GM08714 (cell line): ENCODE results near the gene GGN.
"Not testable (repeated sequence)": the region's sequence is repeated elsewhere in the genome, so short reads cannot be mapped to it uniquely, and the experiment has no call there.

Source experiments
- H3K4me3 ChIP-seq: fragments of 200-500 bp; sonication (Bioruptor generic); 2 replicates; pipeline ENCODE4 v1.5.1; 2014; ENCODE audit warnings: mild to moderate bottlenecking, low read length, inconsistent platforms
- ZNF274 ChIP-seq: IDR thresholded peaks from 2 replicates; pipeline ENCODE4 v1.6.1; 2012; ENCODE audit warnings: mild to moderate bottlenecking, low read depth, low read length

The GGN gene

GRCh38 chr19:38421856-38422255 is 34.0 kb upstream of the GGN start:
- no peak overlapping the region for H3K4me3 ChIP-seq
- TF ChIP-seq ZNF274: no peak

DNA sequence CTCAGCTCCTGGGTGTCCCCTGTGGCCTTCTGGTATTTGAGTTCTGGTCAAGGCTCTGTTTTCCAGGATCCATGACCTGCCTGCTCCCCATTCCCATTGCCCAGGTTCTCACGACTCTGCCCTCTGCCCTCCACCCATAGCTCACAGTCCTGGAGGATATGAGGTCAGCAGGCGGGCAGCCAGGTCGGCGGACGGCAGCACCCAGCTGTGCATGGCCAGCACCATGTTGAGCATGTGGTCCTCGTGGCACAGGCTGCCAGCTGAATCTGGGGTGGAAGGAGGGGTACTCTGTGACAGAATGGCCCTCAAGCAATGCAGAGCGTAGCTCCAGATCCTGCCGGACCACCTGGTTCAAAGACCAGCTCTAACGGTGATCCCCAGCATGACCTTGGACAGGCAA is 33.1 kb upstream of the GGN start:
- no peak for TF ChIP-seq ZNF274
- H3K4me3 ChIP-seq: no peak overlapping the region

GRCh38 chr19:38417544-38418506 is 30.0 kb upstream of the GGN start:
- peak overlapping the region; percentile 32; the same call in 1 of the 2 replicates for H3K4me3 ChIP-seq
- no peak for TF ChIP-seq ZNF274

DNA sequence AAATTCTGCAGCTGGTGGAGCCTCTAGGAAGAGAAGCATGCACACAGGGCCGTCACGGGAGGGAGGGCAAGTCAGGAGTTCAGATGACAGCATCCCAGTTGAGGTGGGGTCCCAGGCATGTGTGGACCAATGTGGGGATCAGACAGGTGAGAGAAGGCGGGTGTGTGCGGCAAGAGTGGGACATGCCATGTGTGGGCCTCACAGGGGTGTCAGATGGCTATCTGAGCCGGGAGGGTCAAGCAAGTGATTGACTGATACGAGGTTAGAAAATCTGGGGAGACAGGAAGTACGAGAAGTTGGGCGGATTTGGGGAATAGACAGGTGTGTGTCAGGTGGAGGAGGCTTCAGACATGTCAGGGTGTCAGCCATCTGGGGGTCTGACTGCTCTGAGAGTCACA is 29.3 kb upstream of the GGN start:
- H3K4me3 ChIP-seq: no peak overlapping the region
- TF ChIP-seq ZNF274: no peak

GRCh38 chr19:38413416-38413815 is 25.6 kb upstream of the GGN start:
- no peak for TF ChIP-seq ZNF274
- no peak overlapping the region for H3K4me3 ChIP-seq

DNA sequence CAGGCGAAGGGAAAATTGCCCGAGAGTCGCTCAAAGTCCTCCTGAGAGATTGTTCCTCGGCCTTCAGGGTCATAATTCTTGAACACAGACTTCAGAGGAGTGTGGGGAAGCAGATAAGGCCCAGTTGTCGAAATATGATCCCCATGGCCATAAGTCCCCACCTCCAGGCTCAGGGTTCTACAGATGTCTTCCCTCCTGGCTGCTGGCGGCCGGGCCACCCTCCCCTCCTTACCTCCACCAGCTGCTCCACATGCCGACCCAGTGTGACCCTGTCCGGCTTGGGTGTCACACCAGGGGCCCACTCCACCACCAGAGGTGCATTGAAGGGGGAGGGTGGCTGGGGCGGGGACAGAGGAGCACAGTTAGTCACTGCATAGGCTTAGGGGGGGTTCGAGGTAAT is 25.1 kb upstream of the GGN start:
- TF ChIP-seq ZNF274: no peak
- H3K4me3 ChIP-seq: no peak overlapping the region

DNA sequence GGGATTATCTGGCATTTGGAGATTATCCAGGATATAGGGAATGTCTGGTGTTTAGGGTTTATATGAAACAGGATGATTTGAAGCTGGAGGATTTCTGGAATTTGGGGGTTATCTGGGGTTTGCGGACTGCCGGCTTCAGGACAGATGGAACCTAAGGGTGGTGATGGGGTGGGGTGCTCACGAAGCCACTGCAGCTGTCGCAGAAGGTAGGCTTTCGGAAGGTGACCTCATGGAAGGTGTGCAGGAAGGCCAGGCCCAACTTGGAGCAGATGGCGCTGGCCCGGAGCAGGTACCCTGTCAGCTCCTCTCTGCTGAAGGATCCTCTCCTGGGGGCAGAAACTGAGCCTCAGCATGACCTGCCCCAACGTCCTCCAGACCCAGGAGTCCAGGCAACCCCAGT is 24.7 kb upstream of the GGN start:
- TF ChIP-seq ZNF274: no peak
- no peak overlapping the region for H3K4me3 ChIP-seq

DNA sequence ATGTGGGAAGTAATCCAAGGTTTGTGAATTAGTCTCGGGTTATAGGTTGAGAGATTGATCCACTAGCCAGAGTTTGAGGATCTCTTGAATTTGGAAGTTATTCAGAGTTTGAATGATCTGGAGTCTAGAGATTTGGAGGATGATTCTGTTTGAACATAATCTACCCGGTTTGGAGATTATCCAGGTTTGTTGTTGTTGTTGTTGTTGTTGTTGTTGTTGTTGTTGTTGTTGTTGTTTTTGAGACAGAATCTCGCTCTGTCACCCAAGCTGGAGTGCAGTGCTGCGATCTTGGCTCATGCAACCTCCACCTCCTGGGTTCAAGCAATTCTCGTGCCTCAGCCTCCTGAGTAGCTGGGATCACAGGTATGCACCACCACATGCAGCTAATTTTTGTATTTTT is 24.1 kb upstream of the GGN start:
- H3K4me3 ChIP-seq: not testable (repeated sequence)

- no peak for TF ChIP-seq ZNF274
- no peak overlapping the region for H3K4me3 ChIP-seq
Observed at GRCh38 chr19:38411041-38411712, 23.3 kb upstream of the GGN start.

DNA sequence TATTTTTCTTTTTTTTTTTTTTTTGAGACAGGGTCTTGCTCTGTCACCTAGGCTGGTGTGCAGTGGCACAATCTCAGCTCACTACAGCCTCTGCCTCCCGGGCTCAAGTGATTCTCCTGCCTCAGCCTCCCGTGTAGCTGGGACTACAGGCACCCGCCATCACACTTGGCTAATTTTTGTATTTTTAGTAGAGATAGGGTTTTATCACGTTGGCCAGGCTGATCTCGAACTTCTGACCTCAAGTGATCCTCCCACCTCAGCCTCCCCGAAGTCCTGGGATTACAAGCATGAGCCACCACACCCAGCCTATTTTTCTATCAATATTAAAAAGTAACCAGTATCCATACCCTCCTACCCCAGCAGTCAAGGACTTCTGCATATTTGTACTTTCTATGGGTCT is 22.6 kb upstream of the GGN start:
- not testable (repeated sequence) for H3K4me3 ChIP-seq

DNA sequence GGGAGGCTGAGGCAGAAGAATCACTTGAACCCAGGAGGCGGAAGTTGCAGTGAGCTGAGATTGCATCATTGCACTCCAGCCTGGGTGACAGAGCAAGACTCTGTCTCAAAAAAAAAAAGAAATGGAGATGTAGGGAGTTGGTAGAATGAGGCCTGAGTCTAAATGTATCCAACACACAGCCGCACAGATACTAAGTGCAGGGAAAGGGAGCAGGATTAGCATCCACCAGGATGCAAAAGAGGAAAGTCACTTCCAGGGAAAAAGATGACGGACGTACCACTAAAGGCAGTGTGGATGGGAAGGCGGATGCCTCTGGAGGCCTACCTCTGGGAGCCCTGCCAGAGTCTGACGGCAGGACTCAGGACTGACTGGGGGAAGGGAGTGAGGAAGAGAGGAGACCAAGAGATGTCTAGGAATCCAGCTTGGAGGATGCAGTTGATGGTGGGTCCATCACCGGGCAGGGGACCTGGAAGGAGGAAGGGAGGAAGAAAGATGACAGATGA is 21.8 kb upstream of the GGN start:
- TF ChIP-seq ZNF274: no peak
- no peak overlapping the region for H3K4me3 ChIP-seq

GRCh38 chr19:38405276-38405675 is 17.4 kb upstream of the GGN start:
- TF ChIP-seq ZNF274: no peak
- H3K4me3 ChIP-seq: no peak overlapping the region

DNA sequence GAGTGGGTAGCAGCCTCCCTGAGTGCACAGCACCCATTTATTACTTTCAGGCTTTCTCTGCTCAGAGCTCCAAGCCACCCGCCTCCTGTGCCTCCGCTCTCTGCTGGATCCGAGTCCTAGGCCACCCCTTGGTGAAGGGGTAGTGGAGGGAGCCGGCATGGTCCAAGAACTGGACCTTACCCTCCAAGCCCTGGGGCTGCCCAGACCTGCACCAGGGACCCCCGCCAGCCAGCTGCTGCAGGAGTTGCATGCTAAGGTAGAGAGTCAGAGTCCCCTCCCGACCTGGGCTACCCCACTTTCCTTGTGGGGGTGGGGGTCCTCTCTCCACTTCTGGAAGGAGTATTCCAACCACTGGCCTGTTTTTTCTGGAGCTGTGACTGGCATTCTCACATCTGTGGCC is 17.0 kb upstream of the GGN start:
- TF ChIP-seq ZNF274: no peak
- no peak overlapping the region for H3K4me3 ChIP-seq

DNA sequence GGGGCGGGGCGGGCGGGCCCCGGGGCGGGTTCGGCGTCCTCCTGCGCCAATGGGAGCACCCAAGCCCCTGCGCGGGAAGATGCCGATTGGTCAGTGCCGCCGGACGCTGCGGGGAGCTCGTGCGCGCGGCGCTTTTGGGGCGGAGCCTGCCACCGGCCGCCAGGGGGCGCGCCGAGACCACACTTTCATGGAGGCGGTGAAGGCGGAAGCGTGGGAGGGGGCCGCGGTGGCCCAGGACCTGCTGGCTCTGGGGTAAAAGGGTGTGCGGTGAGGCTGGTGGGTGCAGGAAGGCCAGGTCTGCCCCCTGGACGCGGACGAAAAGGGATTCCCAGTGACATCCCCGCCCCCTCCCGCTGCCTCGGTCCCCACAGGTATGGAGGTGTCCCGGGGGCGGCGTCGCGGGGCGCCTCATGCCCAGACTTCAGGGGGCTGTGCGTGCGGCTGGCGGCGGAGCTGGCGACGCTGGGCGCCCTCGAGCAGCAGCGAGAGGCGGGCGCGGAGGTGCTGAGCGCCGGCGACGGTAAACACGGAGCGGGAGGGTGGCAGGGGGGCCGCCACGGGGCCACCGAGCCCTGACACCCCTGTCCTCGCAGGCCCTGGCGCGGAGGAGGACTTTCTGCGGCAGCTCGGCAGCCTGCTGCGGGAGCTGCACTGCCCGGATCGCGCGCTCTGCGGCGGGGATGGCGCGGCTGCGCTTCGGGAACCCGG is 15.3 kb upstream of the GGN start, which contains the start of gene FAM98C:
Gene FAM98C, plus strand, starts transcription at position 127 of the 708 bp plus-strand sequence. Its CDS starts 61 bp downstream, at position 188.
- no peak for TF ChIP-seq ZNF274
- peak within 1 kb of the TSS; percentile 69 for H3K4me3 ChIP-seq
